Keratinocyte (primary cell): Measurements from ENCODE around the gene CACNA1E.

Experiments used
- CTCF ChIP-seq, 3 experiments: IDR thresholded peaks in 1 of 3; conservative IDR thresholded peaks in 1 of 3; optimal IDR thresholded peaks in 1 of 3; 2 replicates in 2 of 3; 3 replicates in 1 of 3; pipeline versions ENCODE3 to v1.5.1; 2011; ENCODE audit warnings: low read length in 3 of 3, mild to moderate bottlenecking in 3 of 3, moderate library complexity in 2 of 3, control low read depth in 1 of 3, inconsistent platforms in 1 of 3; ENCODE audit not compliant: insufficient read depth in 2 of 3; ENCODE audit errors: extremely low read depth in 1 of 3
- EZH2 ChIP-seq: IDR thresholded peaks from one replicate; pipeline ENCODE4 v1.6.1; 2012; ENCODE audit warnings: inconsistent platforms, mild to moderate bottlenecking, low read length, moderate library complexity

- TF ChIP-seq CTCF (optimal IDR thresholded peaks at IDR 0.05 in 1 of 3, IDR thresholded peaks at IDR 0.05 in 1 of 3, conservative IDR thresholded peaks at IDR 0.05 in 1 of 3; ENCODE audit: extremely low read depth in 1 of 3, insufficient read depth in 2 of 3, low read length in 3 of 3) (no peak), EZH2 (no peak)
Observed at GRCh38 chr1:181784039-181784683, 300.8 kb downstream of the CACNA1E start.
